HG03432 (cell line): ENCODE measurements around the gene TPP1.

Experiments used
- ATAC-seq: cut with Tn5 transposase; IDR thresholded peaks from one replicate; pipeline ENCODE4 v1.9.1; 2021; ENCODE audit warnings: mild to moderate bottlenecking, moderate library complexity; ENCODE audit not compliant: unreplicated experiment

TPP1 gene

DNA sequence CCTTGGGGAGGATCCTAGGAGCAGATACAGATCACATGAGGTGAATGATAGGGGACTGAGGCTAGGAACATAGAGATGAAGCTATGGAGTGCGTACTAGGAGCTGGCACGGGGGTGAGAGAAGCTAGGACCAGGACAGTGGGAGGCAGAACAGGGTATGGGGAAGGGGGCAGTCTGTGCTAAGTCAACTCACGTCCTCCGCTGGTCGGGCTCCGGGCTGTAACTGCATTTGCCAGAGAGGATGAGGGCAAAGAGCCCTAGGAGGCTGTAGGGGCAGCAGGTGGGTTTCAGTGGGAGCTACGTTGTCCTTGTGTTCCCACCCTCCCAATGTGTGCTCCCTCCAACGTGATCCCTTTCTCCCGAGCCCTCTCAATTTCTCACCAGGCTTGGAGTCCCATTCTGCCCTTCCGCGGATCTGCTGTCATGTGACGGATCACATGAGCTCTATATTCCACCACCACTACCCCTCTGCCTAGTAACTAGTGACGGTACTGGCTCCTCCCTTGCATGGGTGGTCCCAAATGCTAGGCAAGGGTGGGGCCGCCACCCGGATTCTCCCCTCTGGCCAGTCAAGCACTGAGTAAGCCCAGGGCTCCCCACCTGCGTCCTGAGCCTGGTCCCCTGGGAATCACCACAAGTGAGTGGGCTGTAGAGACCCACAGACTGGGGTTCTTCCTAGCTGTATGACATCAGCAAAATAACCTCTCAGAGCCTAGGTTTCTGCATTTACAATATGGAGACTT is at the start of gene TPP1:
TSS of gene TPP1 (minus strand) at position 419 of the 742 bp plus-strand sequence. CDS start at position 397, 22 bp downstream.
- peak; percentile 99 for ATAC-seq

DNA sequence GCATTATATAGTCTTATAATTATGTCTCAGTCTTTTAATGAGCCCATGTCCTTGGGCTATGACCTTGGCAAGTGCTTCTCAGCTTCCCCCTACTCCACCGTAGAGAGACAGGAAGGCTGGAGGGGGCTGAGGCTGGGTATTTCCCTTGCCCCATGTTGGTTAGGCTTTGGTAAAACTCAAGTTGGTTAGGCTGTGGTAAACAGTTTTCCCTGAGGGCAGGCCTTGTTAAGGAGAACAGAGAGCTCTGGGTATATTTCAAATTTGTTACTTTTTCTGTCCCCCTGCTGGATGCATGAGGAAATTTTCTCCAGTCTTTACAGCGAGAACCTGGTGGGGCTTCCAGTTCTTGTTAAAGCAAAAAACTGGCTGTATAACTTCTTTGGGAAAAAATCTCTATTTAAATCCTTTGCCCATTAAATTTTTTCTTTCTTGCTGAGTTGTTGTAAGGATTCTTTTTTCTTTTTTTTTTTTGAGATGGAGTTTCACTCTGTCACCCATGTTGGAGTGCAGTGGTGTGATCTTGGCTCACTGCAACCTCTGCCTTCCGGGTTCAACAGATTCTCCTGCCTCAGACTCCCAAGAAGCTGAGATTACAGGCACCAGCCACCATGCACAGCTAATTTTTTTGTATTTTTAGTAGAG is 48.6 kb upstream of the TPP1 start:
- ATAC-seq, result peak; percentile 76

DNA sequence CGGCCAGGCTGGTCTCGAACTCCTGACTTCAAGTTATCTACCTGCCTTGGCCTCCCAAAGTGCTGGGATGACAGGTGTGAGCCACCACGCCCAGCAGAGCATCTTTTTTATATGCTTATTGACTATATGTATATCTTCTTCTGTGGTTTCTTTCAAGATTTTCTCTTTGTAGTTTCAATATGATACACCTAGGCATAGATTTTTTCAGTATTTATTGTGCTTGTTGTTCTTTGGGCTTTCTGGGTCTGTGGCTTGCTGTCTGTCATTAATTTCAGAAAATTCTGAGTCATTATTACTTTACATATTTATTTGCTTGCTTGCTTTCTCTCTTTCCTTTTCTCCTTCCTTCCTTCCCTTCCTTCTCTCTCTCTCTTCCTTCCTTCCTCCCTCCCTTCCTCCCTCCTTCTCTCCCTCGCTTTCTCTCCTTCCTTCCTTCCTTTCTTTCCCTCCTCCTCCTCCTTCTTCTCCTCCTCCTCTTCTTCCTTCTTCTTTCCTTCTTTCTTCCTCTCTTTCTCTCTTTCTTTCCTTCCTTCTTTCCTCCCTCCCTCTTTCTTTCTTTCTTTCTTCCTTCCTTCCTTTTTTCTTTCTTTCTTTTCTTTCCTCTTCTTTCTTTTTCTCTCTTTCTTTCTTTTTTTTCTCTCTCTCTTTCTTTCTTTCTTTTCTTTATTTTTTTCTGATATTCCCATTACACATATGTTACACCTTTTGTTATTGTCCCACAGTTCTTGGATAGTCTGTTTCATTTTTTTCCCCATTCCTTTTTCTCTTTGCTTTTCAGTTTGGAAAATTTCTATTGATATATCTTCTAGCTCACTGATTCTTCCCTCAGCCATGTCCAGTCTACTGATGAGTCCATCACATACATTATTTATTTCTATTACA is 47.3 kb upstream of the TPP1 start:
- ATAC-seq, result no peak

DNA sequence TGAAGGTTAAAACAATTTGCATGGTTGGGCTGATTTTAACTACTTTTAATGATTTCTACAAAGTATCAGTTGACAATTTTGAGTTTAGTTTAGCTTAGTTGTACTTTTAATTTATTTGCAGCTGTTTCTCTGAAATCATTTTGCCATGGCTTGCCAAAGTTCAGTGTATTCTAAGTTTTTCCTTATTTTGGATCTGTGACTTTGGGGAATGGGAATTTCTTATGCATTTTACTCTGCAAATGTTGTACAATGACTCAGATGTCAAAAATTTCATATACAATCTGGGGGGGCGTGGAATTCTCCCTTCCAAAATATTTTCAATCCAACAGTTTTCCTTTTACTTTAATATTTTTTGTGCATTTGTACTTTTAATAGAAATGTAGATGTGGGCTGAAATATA is 45.3 kb upstream of the TPP1 start:
- ATAC-seq, result no peak

DNA sequence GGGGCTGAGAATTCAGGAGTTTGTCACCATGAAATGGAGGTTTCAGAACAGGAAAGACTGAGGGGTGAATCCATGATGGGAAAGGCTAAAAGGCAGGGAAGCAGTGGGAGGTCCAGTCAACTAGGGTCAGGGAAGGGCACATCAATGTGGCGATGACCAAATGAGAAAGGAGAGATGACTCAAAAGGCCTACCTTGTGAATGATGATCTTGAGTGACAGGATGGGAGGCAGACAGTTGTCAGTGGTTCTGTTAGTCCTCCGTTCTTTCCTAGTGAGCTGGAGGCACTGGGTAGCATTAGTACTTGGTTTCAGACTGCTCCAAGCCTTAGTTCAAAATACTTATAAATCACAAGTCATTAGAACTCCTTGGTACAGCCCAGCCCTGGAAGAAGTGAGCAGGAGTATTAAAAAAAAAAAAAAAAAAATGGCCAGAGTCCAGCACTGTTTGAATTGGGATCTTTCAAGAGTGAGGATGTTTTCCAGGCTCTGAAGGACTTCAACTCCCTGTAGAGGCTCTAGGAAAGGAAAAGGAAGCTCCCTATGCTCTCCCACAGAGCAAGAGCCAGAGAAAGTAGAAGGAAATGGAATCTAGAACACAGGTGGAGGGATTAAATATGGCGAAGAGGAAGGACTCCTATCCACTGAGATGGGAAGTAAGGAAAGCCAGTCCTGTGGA is 44.7 kb upstream of the TPP1 start:
- no peak for ATAC-seq

DNA sequence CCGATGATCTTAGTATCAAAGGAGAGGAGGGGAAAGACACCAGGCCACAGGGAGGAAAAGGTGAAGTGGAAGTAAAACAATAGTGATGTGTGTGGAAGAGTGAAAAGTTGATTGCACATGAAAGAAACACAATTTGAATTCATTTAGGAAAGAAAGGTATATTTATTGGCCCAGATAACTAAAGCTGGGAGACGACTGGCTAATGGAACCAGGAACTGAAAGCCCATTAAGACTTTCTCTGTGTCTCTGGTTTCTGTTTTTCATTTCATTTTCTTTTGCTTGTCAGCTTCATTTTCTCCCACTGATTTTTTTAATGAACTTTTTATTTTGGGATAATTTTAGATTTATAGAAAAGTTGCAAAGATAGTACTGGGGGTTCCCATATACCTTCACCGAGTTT is 41.5 kb upstream of the TPP1 start:
- ATAC-seq, result no peak

DNA sequence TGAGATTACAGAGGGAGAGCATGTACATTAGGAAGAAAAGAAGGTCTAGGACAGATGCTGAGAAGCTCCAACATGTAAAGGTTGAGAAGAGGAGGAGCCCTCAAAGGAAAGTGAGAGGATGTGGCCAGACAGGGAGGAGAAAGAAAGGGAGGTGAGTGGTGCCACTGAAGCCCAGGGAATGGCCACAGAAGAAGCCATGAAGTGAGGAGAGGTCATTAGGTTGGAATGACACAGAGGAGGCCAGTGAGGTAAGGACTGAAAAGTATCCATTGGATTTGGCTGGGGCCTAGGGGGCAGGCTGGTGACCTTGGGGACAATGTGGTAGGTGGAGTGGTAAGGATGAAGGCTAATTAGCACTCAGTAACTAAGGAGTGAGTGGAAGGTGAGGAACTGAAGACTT is 39.4 kb upstream of the TPP1 start:
- ATAC-seq, result no peak

DNA sequence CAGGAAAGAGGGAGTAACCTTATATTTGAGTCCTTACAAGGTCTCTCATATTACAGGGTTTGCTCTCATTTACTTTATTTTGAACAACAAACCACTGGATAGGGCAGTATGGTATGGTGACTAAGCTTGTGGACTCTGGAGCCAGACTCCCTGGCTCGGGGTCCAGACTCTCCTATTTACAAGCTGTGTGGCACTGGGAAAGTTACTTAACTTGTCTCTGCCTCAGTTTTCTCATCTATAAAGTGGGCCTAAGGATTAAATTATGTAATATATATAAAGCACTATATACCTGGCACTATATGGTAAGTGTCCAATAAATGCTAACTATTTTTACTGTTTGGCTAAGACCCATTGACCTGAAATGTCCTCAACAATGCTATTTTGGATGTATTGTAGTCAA is 38.1 kb upstream of the TPP1 start:
- no peak for ATAC-seq

DNA sequence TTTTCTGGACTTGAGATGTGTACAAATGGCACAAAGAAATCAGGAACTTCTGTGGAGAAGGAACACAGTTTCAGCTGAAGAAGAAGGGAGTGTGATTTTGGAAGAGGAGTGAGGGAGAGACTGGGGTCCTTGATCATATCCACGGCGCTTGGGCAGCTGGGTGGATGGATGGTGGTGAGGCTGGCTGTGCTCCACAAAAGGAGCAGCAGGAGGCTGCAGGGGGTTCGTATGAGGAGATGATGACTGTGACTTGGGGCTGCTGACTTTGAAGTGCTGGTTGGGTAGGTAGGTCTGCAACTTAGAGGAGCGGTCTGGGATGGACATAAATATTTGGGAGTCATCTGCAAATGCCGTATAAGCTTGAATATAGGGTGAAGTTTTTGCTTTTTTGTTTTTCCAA is 37.7 kb upstream of the TPP1 start:
- ATAC-seq, result no peak

DNA sequence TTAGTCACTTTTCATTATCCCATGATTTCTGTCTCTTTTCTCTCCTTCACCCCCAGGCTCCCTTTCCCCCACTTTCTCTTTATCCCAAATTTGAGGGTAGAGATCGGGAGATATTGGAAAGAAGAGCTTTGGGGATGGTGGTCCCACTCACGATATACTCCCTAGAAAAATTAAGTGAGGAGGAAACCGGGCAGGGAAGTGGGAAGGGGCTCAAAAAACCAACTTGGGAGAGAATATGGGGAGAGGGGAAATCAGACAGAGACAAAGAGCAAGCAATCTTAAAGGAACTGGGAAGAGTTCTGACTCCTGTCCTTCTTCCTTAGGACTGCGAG is 37.3 kb upstream of the TPP1 start:
- ATAC-seq, result no peak

DNA sequence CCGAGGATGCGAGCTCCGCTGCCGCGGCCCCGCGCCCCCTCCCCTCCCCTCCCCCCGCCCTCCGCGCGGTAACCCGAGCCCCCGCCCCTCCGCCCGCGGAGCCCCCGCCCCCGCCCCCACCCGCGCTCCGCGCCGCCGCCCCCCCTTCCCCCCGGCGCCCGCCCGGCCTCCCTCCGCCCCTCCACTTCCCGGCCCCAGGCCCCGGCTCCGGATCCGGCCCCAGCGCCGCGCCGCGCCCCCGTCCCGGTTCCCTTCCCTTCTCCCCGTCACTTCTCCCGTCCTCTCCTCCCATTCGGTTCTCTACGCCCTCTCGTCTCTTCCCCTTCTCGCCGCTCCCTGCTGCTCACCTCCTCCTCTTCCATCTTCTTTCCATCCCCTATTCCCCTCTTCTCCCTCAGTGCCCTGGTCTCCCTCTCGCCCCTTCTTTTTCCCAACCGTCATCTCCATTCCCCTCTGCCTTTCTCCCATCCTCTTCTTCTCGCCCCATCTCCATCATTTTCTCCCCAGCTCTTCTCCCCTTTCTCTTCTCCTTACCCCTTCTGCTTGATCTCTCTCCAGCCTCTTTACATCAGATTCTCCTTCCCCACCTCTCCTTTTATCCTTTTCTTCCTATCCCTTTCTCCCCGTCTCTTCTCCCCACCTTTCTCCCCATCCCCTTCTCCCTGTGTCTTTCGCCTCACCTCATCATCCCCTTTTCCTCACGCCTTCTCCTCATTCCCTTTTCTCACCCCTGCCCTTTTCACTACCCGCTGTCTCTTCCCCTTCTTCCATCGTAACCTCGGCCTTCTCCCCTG is 36.8 kb upstream of the TPP1 start, which contains the start of gene DCHS1:
TSS of gene DCHS1 (minus strand) at position 20 of the 794 bp plus-strand sequence. CDS start 14,196 bp downstream, outside the sequence.
- ATAC-seq, result no peak

DNA sequence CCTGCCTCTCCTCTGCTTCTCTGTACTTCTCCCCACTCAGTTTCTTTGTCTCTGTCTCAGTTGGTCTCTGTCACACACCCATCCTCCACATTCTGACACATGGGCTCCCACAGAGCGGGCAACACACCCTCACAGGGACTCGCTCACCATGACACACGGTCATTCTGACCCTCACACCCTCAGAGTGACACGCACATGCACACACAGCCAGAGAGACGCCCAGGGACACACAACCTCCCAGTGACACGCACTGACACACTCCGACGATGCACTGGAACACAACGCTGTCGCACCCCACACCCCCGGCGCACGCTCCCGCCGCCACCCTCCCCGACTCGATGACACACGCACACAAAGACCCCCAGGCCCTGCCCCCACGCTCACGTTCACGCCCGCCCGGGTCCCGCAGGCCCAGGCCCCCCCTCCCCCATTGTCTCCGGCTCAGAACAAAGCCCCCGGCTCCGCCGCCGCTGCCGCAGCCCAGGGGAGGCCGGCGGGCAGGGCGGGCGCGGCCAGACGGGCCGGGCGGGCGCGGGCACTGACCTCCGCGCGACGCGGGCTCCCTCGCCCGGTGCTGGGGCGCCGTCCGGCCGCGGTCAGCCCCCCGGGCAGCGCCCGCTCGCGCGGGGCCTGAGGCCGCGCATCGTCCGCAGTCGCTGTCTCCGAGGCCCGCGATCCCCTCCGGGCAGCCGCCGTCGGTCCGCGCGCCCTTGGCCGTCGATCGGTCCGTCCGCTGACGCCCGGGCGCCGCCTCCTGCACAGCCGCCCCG is 36.0 kb upstream of the TPP1 start:
- ATAC-seq, result no peak

DNA sequence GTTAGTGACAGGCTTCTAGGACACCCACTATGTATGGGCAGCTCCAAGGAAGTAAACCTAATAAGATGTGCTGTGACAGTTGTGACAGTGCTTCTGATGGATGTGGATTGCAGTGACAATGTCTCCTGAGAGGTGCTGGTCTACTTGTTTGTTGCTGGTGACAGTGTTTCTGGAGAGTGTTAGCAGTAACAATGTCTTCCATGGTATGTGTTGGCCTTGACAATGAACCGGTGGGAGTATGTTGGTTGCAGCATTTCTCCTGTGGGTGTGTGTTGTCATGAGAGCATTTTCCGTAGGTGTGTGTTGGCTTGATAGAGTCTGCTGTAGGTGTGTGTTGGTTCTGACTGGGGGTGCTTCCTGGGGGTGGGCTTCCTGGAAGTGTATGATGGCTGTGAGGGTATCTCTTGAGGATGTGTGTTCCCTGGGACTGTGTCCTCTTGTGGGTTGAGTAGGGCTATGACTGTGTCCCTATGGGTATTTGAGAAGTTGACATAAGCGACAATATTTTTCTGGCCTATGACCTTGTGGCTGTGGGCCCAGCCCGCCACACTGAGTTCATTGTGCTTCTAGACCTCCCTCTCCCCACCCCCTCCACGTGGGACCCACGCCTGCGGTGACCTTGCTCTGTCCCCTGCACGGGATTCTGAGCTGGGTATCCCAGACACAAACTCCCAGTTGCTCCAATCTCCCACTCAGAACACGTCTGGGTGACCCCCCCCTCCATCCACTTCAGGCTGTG is 35.2 kb upstream of the TPP1 start:
- ATAC-seq, result no peak

DNA sequence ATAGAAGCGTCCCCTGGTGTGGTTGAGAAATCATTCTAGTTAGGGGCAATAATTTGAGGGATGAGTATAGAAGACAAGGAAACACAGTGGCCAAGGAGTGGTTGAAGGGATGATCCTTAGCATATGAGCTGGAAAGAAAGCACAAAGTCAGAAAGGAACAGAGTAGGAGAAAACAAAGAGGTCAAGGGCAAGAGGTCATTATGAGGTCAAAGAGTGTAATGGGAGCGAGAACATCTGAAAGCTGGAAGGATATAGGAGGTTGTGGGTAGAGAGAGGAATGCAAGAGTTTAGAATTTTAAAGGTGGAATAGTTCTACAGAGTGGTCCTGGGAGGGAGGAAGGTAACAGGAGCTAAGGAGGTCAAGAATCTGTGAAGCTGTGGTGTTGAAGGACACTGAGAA is 34.4 kb upstream of the TPP1 start:
- no peak for ATAC-seq

DNA sequence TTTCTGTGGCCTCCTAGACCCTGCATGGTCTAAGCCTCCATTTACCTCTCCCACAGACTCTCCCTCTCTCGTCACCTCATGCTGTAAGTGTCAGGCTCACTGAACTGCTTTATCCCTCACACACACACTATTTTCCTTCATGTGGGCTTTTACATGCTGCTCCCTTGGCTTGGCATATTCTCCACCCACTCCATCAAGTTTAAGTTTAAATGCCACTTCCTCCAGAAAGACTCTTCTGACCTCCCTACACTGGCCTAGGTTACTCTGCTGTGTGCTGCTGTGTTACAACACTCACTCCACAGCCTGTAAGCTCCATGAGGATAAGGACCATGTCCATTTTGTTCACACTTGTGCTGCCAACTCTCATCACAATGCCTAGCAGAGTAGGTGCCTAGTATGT is 33.9 kb upstream of the TPP1 start:
- ATAC-seq, result no peak

DNA sequence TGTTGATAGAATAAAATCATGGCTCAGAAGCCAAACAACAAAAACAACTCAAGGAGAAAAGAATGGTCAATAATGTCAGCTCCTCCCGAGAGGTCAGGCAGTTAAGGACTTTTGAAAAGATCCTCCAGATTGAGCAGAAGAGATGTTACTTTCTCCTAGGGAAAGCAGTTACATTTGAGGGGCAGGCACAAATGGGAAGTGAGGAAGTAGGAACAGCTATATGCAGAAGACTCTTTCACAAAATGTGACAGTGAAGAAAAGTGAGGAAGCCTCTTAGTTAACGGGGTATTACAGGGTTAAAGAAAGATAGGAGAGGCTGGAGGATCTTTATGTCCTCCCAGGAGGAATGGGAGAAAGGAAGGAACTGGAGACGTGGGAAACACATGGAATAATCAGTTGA is 33.0 kb upstream of the TPP1 start:
- ATAC-seq, result no peak

DNA sequence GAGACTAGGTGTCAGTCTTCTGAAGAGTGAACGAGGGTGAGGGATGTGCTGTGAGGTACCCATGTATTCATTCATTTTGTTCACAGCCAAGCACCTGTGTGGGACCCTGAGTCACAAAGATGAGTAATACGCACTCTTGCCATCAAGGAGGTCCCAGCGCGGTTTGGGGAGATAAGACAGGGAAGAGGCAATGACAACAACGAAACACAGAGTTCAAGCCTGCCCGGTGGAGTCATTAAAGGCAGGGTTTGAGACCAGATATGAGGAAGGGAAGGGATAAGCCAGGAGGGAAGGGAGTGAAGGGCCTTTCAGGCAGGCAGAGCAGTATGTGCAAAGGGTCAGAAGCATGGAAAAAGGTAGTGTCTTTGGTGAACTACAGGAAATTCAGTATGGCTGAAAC is 31.8 kb upstream of the TPP1 start:
- no peak for ATAC-seq

DNA sequence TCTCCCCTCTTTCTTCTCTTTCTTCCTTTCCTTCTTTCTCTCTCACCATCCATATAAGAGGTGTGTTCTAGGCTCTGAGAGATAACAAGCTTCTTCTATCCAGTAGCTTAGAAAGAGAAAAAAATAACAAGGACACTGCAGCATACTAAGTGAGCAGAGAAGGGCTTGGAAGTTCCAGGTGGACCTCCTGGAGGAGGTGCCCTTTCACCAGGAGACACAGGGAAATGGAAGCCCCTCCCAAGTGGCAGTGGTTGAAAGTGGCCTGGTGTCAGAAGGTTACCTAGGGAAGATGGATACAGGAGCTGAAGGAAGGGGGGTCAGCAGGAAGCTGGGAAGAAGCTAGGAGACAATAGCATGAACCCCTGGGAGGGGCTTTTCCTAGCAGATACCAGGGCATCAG is 30.9 kb upstream of the TPP1 start:
- ATAC-seq, result no peak

DNA sequence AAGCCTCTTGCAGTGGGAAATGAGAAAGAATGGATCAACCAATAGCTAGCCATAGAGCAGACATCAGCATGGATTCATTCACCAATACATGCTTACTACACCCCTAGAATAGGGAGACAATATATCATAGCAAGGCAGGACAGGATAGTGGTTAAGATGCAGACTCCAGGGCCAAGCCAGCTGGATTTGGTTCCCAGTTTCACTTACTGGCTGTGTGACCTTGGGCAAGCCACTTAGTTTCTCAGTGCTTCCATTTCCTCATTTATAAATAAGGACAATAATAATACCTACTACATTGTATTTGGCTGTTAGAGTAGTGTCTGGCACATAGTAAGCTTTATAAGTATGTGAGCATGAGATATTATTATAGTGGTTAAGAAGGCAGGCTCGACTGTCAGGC is 29.3 kb upstream of the TPP1 start:
- ATAC-seq, result no peak
